Gastroesophageal sphincter (tissue), 4 donors: ENCODE data around the gene LEMD1. TPM values are rescaled to one million over a fixed set of nuclear protein-coding genes. Genes with fewer than 3 reads are reported as not detected.
"Not testable (repeated sequence)": the region's sequence is repeated elsewhere in the genome, so short reads cannot be mapped to it uniquely, and the experiment has no call there.

ENCODE experiments used
- ATAC-seq: fragments of 150-250 bp; one replicate; pipeline ENCODE4 v1.9.1; 2016; ENCODE audit warnings: mild to moderate bottlenecking, moderate library complexity
- H3K27ac ChIP-seq, 4 donors: fragments of 200-600 bp; sonication (generic) in 3 of 4; 1 replicate in 3 of 4; 2 replicates in 1 of 4; pipeline ENCODE4 v1.5.1; 2016 to 2019
- H3K27me3 ChIP-seq: fragments of 200-600 bp; sonication (generic); one replicate; pipeline ENCODE4 v1.5.1; 2019
- H3K36me3 ChIP-seq, 2 donors: fragments of 200-600 bp; sonication (generic); one replicate each; pipeline ENCODE4 v1.5.1; 2019; ENCODE audit warnings: control low read depth in 1 of 2
- H3K4me1 ChIP-seq, 3 donors: fragments of 200-600 bp; sonication (generic); 1 replicate in 2 of 3; 2 replicates in 1 of 3; pipeline ENCODE4 v1.5.1; 2016 to 2019; ENCODE audit warnings: control low read depth in 2 of 3
- H3K4me3 ChIP-seq, 2 donors: fragments of 200-600 bp; sonication (generic); one replicate each; pipeline ENCODE4 v1.5.1; 2019; ENCODE audit warnings: mild to moderate bottlenecking in 1 of 2, moderate library complexity in 1 of 2
- H3K9me3 ChIP-seq, 3 donors: fragments of 200-600 bp; sonication (generic); one replicate each; pipeline ENCODE4 v1.5.1; 2017 to 2019; ENCODE audit warnings: control low read depth in 2 of 3
- EP300 ChIP-seq: sonication (generic); formaldehyde crosslinking; IDR thresholded peaks from one replicate; pipeline ENCODE4 v1.6.1; 2017; ENCODE audit warnings: antibody characterized with exemption, mild to moderate bottlenecking
- POLR2A ChIP-seq, 2 donors: fragments of 450-650 bp; IDR thresholded peaks; one replicate each; pipeline ENCODE4 v1.6.1; 2017; ENCODE audit warnings: antibody characterized with exemption in 2 of 2, mild to moderate bottlenecking in 2 of 2, moderate library complexity in 1 of 2
- POLR2AphosphoS5 ChIP-seq: sonication (generic); formaldehyde crosslinking; IDR thresholded peaks from one replicate; pipeline ENCODE4 v1.6.1; 2017; ENCODE audit warnings: antibody characterized with exemption
- WGBS, 2 donors: methylation state at CpG; one replicate each; pipeline ENCODE4 v1.1.5; 2018; ENCODE audit warnings: low coverage in 1 of 2; 5-methylcytosine and 5-hydroxymethylcytosine counted together
- total RNA-seq, 4 donors: library from RNA; depleted of rRNA; stranded (reverse); fragments of >200 nt; gene quantifications; one replicate each; pipeline ENCODE4 v1.1.0, GENCODE V29; 2016
- TF ChIP-seq, protein P1 (sequence below), 4 experiments: fragments of 200-600 bp in 2 of 4; fragments of 450-650 bp in 2 of 4; sonication (generic) in 1 of 4; IDR thresholded peaks; one replicate each; pipeline ENCODE4 v1.5.1; 2017 to 2019; ENCODE audit warnings: antibody characterized with exemption in 4 of 4, mild to moderate bottlenecking in 2 of 4, moderate library complexity in 2 of 4

The LEMD1 gene
- total RNA-seq, 4 donors from 2014 or later = not detected

DNA sequence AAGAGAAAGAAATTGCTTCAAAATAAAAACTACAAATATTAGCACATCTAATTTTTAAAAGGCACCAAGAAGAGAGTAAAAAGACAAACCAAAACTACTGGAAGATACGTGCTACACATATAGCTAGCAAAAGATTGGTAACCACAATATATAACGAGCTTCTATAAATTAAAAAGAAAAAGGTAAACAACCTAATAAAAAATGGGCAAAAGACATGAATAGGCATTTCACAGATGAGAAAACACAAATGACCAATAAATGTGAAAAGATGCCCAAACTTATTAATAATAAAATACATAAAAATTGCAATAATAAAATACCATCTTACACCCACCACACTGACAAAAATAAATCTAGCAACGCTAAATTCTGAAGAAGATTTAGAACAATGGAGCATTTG lies 26.2 kb downstream of the LEMD1 start:
- H3K4me3 ChIP-seq = no peak overlapping the region
- ATAC-seq = no peak
- no peaks in the 10 kb centered on the region for H3K4me1 ChIP-seq
- WGBS, 2 donors = 76 to 89% methylated on average over 3 of the region's 3 CpGs
- H3K9me3 ChIP-seq = peaks cover 0 to 12% (median 0%) of the 10 kb centered on the region in 3 donors
- H3K36me3 ChIP-seq = no peaks in the 10 kb centered on the region
- no peak overlapping the region for H3K27ac ChIP-seq
- no peak for TF ChIP-seq POLR2AphosphoS5
- TF ChIP-seq POLR2A (IDR thresholded peaks at IDR 0.05) = no peak
- TF ChIP-seq EP300 = no peak
- TF ChIP-seq, protein P1, sequence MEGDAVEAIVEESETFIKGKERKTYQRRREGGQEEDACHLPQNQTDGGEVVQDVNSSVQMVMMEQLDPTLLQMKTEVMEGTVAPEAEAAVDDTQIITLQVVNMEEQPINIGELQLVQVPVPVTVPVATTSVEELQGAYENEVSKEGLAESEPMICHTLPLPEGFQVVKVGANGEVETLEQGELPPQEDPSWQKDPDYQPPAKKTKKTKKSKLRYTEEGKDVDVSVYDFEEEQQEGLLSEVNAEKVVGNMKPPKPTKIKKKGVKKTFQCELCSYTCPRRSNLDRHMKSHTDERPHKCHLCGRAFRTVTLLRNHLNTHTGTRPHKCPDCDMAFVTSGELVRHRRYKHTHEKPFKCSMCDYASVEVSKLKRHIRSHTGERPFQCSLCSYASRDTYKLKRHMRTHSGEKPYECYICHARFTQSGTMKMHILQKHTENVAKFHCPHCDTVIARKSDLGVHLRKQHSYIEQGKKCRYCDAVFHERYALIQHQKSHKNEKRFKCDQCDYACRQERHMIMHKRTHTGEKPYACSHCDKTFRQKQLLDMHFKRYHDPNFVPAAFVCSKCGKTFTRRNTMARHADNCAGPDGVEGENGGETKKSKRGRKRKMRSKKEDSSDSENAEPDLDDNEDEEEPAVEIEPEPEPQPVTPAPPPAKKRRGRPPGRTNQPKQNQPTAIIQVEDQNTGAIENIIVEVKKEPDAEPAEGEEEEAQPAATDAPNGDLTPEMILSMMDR (IDR thresholded peaks at IDR 0.05) = no peak
- H3K27me3 ChIP-seq = peaks cover 22% of the 10 kb centered on the region

DNA sequence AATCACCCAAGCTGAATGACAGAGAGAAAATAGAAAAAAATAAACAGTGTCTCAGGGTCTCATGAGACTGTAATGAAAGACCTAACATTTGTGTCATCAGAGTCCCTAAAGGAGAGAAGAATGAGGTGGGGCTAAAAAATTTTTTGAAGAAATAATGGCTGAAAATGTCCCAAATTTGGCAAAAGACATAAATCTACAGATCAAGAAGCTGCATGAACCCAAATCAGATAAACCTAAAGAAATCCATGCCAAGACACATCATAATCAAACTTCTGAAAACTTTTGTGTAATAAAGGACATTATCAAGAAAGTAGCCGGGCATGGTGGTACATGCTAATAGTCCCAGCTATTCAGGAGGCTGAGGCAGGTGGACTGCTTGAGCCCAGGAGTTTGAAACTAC lies 29.2 kb downstream of the LEMD1 start:
- Histone ChIP-seq H3K27me3 (peaks cover 30% of the 10 kb centered on the region), H3K36me3 (no peaks in the 10 kb centered on the region), H3K4me3 (no peak overlapping the region), H3K4me1 (no peaks in the 10 kb centered on the region), H3K27ac (no peak overlapping the region), H3K9me3 (peaks cover 0 to 12% (median 0%) of the 10 kb centered on the region in 3 donors)
- ATAC-seq = no peak
- no peak for TF ChIP-seq POLR2A (IDR thresholded peaks at IDR 0.05)
- TF ChIP-seq POLR2AphosphoS5 = no peak
- 89 to 92% methylated on average over 1 of the region's 1 CpG for WGBS, 2 donors

DNA sequence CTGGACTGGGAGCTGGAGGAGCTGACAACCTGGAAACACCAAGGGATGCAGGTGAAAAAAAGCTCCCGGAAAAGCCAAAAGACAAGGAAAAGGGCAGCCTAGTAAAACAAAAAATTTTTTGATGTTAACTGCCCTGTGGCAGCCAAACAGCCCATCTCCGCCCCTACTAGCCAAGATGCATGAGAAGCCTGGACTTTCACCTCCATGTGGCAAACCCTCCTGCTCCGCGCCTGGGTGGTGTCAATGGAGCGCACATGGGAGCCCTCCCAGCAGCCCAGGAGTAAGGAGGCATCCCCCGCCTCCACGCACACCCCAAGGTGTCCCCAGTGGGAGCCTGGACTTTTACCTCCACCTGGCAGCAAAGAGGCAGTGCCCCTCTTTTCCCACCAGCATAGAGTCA lies 30.5 kb downstream of the LEMD1 start:
- Histone ChIP-seq H3K4me1 (no peaks in the 10 kb centered on the region), H3K9me3 (peaks cover 0 to 12% (median 0%) of the 10 kb centered on the region in 3 donors), H3K4me3 (no peak overlapping the region), H3K27ac (no peak overlapping the region), H3K27me3 (peaks cover 30% of the 10 kb centered on the region), H3K36me3 (no peaks in the 10 kb centered on the region)
- no peak for ATAC-seq
- TF ChIP-seq POLR2A (IDR thresholded peaks at IDR 0.05) (no peak), EP300 (no peak), POLR2AphosphoS5 (no peak)
- TF ChIP-seq, protein P1 (IDR thresholded peaks at IDR 0.05) = no peak
- 87% methylated on average over 6 of the region's 7 CpGs; no CpG with 5 or more reads in 1 of the 2 donors for WGBS, 2 donors

DNA sequence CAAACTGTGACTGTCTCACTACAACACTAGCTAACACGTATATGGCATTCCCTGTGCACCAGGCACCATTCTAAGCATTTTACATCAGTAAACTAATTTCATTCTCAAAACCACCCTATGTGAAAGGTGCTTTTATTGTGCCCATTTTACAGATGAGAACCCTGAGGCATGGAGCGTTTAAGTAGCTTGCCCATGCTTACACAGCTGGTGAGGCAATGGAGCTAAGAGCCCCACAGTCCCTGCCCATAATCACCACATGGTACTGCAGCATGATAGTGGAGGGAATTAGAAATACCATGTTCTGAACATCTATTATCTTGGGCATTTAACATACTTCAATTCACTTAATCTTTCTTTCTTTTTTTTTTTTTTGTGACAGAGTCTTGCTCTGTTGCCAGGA lies 34.0 kb downstream of the LEMD1 start:
- Histone ChIP-seq H3K4me1 (no peaks in the 10 kb centered on the region), H3K9me3 (no peaks in the 10 kb centered on the region), H3K27me3 (peaks cover 25% of the 10 kb centered on the region), H3K27ac (no peak overlapping the region), H3K36me3 (no peaks in the 10 kb centered on the region), H3K4me3 (no peak overlapping the region)
- TF ChIP-seq, protein P1 (IDR thresholded peaks at IDR 0.05) = no peak
- no peak for TF ChIP-seq POLR2AphosphoS5
- no peak for TF ChIP-seq POLR2A (IDR thresholded peaks at IDR 0.05)
- TF ChIP-seq EP300 = no peak
- ATAC-seq = no peak
- 77% methylated on average over 1 of the region's 2 CpGs; no CpG with 5 or more reads in 1 of the 2 donors for WGBS, 2 donors

DNA sequence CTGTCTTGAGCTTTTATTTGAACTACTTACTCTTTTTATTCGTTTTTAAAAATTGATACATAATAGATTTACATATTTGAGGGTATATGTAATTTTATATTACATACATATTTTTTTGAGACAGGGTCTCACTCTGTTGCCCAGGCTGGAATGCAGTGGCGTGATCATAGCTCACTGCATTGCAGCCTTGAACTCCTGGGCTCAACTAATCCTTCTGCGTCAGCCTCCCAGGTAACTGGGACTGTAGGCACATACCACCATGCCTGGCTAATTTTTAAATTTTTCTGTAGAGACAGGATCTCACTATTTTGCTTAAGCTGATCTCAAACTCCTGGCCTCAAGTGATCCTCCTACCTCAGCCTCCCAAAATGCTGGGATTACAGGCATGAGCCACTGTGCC lies 38.9 kb downstream of the LEMD1 start:
- not testable (repeated sequence) for H3K36me3 ChIP-seq, ATAC-seq, H3K27ac ChIP-seq, H3K9me3 ChIP-seq, H3K4me3 ChIP-seq, H3K4me1 ChIP-seq
- H3K27me3 ChIP-seq = peaks cover 11% of the 10 kb centered on the region
- WGBS, 2 donors = 65 to 94% methylated on average over 2 to 3 of the region's 3 CpGs

DNA sequence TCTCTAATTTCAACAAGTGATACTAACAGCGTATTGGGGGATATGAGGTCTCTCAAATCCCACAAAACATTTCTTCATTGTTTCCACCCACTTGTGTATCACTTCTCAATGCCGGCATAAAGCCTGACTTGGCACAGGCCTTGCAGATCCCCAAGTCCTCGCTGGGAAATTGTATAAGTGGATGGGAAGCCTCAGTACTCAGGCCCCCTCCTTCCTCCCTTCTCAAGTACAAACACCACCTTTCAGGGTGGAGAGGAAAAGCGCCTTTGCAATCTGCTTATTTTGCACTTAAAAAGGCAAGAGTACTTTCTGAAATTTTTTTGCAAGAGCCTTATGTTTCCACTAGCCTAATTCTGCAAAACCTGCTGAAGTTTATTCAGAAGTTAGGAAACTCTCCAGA lies 39.3 kb downstream of the LEMD1 start:
- H3K36me3 ChIP-seq = no peaks in the 10 kb centered on the region
- TF ChIP-seq POLR2AphosphoS5 (no peak), EP300 (no peak)
- 72 to 100% methylated on average over 1 to 4 of the region's 4 CpGs for WGBS, 2 donors

More for the DNA sequence above, 39.3 kb downstream of the LEMD1 start:
- Histone ChIP-seq H3K9me3 (no peaks in the 10 kb centered on the region), H3K27ac (no peak overlapping the region), H3K4me3 (no peak overlapping the region), H3K27me3 (peaks cover 15% of the 10 kb centered on the region), H3K4me1 (no peaks in the 10 kb centered on the region)
- ATAC-seq = no peak
